SJCRH30 (cell line): ENCODE measurements around the gene TMTC1. TPM values are rescaled to one million over a fixed set of nuclear protein-coding genes. Genes with fewer than 3 reads are reported as not detected.
A peak's percentile ranks its signal among the peaks of the same experiment; 100 is the strongest.

Experiments used
- DNase-seq, 2 experiments: peaks; one replicate each; pipeline ENCODE4 v3.0.0-alpha.2; 2015 to 2020
- H3K27ac ChIP-seq: fragments of 250-450 bp; sonication (Bioruptor Pico); 2 replicates; pipeline ENCODE4 v1.5.1; 2020; ENCODE audit warnings: mild to moderate bottlenecking, moderate library complexity
- H3K27me3 ChIP-seq: fragments of 250-450 bp; sonication (Bioruptor Pico); 2 replicates; pipeline ENCODE4 v1.5.1; 2020; ENCODE audit warnings: mild to moderate bottlenecking, moderate library complexity
- H3K36me3 ChIP-seq: fragments of 250-450 bp; sonication (Bioruptor Pico); 2 replicates; pipeline ENCODE4 v1.5.1; 2020; ENCODE audit warnings: mild to moderate bottlenecking, moderate library complexity
- H3K4me1 ChIP-seq: fragments of 250-450 bp; sonication (Bioruptor Pico); 2 replicates; pipeline ENCODE4 v1.5.1; 2020; ENCODE audit warnings: mild to moderate bottlenecking, moderate library complexity
- H3K4me3 ChIP-seq: fragments of 250-450 bp; sonication (Bioruptor Pico); 2 replicates; pipeline ENCODE4 v1.5.1; 2020; ENCODE audit warnings: mild to moderate bottlenecking, moderate library complexity
- H3K9me3 ChIP-seq: fragments of 250-450 bp; sonication (Bioruptor Pico); replicated peaks from 2 replicates; pipeline ENCODE4 v1.5.1; 2020; ENCODE audit warnings: mild to moderate bottlenecking, moderate library complexity
- total RNA-seq: library from RNA; depleted of rRNA; stranded (reverse); fragments of >200 nt; shearing (Covaris generic); gene quantifications from 2 replicates; pipeline ENCODE4 v1.2.3, GENCODE V29; 2014

TMTC1 gene
- total RNA-seq, 1 experiment from 2014 or later = 129 TPM

DNA sequence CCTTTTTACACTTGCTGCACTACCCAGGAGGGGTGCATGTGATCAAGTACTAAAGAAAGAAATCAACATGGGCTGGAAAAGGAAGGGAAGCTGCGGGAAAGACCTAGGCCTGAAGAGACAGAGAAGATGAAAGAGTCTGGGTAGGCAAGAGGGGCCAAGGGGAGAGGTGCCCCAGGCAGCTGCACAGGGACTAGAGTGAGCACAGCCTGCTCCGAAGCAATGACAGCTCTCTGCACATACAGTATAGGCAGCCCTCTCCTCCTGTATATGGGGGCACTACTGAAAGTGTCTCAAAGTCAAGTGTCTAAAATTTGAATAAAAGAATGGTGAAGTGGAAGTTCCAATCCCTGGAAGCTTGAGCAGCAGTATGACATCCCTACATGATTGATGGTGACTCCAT lies 112.0 kb downstream of the TMTC1 start:
- peaks cover 3% of the 10 kb centered on the region for H3K4me1 ChIP-seq
- no peaks in the 10 kb centered on the region for H3K9me3 ChIP-seq
- no peak for DNase-seq
- H3K27me3 ChIP-seq = no peaks in the 10 kb centered on the region
- no peak overlapping the region for H3K4me3 ChIP-seq
- H3K27ac ChIP-seq = no peak overlapping the region
- H3K36me3 ChIP-seq = peaks cover 29% of the 10 kb centered on the region; the same call in 1 of the 2 replicates

DNA sequence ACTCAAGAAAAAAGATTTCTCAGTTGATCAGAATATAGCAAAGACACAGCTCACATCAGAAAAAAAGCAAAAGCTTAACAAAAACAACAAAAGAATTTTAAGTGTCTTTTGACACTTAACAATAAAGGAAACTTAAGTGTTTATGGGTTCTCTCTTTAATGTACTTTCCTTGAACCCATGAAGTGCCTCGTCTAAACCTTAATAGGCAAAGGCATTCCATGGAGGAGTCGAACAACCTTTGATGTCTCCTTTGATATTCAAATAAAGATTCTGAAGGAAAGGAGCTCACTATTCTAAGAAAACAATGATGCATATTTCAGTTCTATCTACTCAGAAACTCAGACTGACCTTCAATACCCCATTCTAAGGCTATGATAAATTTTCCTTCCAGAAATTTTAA lies 116.7 kb downstream of the TMTC1 start:
- DNase-seq = no peak
- H3K36me3 ChIP-seq = peaks cover 34% of the 10 kb centered on the region
- H3K9me3 ChIP-seq = no peaks in the 10 kb centered on the region
- no peaks in the 10 kb centered on the region for H3K27me3 ChIP-seq
- H3K4me1 ChIP-seq = no peaks in the 10 kb centered on the region
- H3K27ac ChIP-seq = no peak overlapping the region
- no peak overlapping the region for H3K4me3 ChIP-seq

DNA sequence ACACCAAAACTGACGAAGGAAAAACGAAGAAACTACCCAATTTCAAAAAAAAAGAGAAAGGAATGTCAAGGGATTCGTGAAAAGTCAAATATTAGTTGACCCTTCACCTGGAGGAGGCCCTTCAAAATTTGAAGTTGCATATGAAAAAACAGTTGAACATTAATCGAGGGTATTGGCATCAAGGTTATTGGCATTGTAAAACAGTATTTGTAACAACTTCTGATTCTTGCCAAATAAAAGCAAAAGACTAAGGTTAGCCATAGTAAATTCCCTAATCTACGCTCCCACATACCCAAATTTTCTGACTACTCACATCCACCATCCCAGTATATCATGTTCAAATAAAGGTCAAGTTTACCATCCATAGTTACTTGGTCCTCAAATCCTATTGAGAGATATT lies 118.6 kb downstream of the TMTC1 start:
- H3K4me3 ChIP-seq = no peak overlapping the region
- H3K27me3 ChIP-seq = no peaks in the 10 kb centered on the region
- H3K4me1 ChIP-seq = no peaks in the 10 kb centered on the region
- no peak for DNase-seq
- H3K27ac ChIP-seq = no peak overlapping the region
- H3K36me3 ChIP-seq = peaks cover 37% of the 10 kb centered on the region
- H3K9me3 ChIP-seq = no peaks in the 10 kb centered on the region

DNA sequence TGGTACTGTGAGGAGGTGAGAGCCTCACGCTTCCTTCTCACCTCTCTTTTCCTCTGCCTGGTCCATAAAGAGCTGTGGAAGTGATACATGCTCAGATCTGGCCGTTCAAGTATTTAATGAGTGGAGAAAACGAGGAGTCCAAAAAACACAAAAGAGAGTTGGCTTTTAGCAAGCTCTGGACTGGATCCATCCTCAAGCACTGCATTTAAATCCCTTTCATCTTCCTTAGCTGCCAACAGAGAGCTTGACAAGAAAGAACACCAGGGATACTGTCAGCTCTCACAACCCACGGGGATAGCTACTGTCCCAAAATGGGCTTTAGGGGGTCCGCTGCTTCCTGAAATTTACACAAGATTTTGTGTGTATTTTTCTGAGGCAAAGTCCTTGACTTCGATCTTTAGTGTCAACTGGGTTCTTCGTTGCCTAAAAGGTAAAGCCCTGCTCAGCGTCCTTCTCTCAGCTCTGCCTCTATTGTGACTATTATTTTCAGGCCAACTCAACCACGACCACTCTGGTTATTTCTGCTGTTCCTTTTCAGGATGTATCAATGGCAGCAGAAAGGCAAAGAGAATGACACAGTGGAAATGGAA lies 120.9 kb downstream of the TMTC1 start:
- no peak for DNase-seq
- H3K27ac ChIP-seq = no peak overlapping the region
- H3K27me3 ChIP-seq = no peaks in the 10 kb centered on the region
- H3K9me3 ChIP-seq = no peaks in the 10 kb centered on the region
- no peaks in the 10 kb centered on the region for H3K4me1 ChIP-seq
- no peak overlapping the region for H3K4me3 ChIP-seq
- H3K36me3 ChIP-seq = peaks cover 33% of the 10 kb centered on the region

DNA sequence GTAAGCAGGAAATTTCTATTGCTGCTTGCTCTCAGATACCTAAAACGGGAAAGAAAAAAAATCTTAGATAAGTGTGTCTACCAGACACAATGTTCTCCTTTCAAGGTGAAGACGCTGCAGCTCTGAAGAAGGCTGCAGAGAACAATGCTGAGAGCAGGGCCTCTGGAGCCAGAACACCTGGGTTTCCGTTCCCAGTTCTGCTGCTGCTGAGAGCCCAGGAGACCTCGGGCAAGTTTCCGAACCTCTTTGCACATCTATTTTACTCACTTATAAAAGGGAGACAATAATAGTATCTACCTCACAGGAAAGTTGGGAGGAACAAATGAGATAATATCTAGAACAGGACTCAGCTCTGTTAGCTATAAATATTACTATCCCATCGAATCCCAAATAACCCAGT lies 122.9 kb downstream of the TMTC1 start:
- Histone ChIP-seq H3K27me3 (no peaks in the 10 kb centered on the region), H3K9me3 (0 out of 2 replicates have a peak, but pooled peaks cover 4% of the 10 kb centered on the region), H3K27ac (no peak overlapping the region), H3K36me3 (peaks cover 46% of the 10 kb centered on the region), H3K4me3 (no peak overlapping the region), H3K4me1 (no peaks in the 10 kb centered on the region)
- DNase-seq = no peak

DNA sequence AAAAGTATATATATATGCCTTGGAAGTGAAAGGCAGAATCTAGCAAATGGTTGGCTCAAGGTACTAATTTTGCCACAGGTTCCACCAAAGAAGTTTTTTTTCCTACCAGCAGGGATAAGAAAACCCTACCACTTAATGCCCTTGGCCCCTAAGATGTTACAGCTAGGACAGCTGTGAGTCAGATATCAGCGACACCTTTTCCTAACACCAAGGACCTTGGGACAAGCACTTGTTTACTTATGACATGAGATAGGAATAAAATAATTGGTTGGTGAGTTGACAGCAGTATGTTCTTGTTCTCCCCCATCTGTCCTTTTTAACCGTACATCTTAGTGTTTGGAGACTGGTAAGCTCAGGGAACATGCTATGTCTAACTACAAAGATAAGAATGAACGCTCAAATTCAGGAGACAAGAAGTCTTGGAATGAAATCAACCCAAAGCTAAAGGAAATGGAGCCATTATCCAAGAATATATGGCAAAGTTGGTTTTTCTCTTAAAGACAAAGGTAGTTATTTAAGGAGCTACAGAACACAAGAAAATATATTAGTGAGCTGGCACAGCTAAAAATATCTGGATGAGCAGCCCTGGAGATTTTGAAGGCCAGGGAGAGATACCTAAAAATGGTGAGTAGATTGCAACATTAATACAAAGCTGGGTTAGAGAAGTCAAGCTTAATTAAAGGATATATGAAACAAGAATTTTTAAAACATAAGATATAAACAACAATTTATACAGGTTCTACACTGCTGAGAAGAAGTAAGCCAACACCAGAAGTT lies 126.8 kb downstream of the TMTC1 start:
- Histone ChIP-seq H3K36me3 (peaks cover 71% of the 10 kb centered on the region), H3K4me1 (no peaks in the 10 kb centered on the region), H3K4me3 (no peak overlapping the region), H3K27ac (no peak overlapping the region), H3K27me3 (no peaks in the 10 kb centered on the region), H3K9me3 (0 out of 2 replicates have a peak, but pooled peaks cover 4% of the 10 kb centered on the region)
- DNase-seq = no peak

DNA sequence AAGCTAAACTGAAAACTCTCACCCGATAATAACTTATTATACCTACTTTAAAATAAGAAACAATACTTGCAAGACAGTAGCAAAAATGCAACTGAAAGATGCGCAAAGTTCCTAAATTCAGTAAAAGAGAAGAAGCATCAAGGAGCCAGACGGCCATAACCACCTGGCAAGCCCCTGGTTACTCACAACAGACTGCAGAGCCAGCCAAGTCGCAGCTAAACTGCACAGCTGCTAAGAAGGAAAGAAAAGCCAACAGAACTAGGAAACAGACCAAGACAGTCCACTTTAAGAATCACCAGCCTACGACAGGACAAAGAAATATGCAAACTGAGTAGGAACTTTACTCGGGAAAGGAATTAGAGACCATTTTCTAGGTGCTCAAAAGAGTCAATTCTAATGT lies 127.9 kb downstream of the TMTC1 start:
- Histone ChIP-seq H3K4me1 (no peaks in the 10 kb centered on the region), H3K27me3 (no peaks in the 10 kb centered on the region), H3K27ac (no peak overlapping the region), H3K4me3 (no peak overlapping the region), H3K36me3 (peaks cover 70% of the 10 kb centered on the region), H3K9me3 (0 out of 2 replicates have a peak, but pooled peaks cover 4% of the 10 kb centered on the region)
- DNase-seq = no peak

DNA sequence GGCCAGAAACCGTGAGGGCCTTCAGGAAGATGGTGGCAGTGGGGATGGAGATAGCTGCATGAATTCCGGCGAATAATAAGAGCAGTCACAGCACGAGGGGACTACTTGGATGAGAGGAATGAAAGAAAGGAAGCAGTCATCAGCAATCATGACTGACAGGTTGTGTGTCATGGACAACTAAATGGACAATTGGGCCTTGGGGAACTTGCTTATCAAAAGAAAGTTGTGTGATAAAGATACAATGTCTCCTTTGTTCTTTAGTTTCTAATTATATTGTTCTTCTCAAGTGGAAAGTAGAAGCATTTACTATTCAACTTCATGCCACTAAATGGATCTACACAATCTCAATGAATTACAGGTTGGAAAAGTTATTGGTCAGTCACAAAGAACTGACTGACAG lies 130.5 kb downstream of the TMTC1 start:
- Histone ChIP-seq H3K27ac (no peak overlapping the region), H3K36me3 (peaks cover 69% of the 10 kb centered on the region), H3K4me3 (no peak overlapping the region), H3K4me1 (no peaks in the 10 kb centered on the region), H3K9me3 (0 out of 2 replicates have a peak, but pooled peaks cover 4% of the 10 kb centered on the region), H3K27me3 (no peaks in the 10 kb centered on the region)
- DNase-seq = no peak

DNA sequence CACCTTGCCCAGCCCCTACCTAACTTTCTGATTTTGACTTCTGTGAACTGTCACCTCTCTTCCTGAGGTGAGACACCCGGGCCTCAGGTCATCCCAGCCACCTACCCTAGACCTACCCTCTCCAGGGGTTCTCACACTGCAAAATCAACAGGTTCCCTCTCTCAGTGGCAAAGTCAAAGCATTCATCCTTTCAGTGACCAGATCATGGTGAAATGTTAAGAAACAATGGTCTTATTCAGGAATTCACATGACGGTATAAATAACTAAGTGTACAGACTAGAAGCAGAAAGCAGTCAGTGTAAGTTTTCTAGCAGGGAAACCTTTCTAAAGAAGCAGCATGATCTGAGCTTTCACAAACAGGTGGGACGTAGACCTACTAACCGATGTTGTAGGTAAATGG lies 133.4 kb downstream of the TMTC1 start:
- no peak for DNase-seq
- H3K27ac ChIP-seq = no peak overlapping the region
- H3K9me3 ChIP-seq = no peaks in the 10 kb centered on the region
- no peak overlapping the region for H3K4me3 ChIP-seq
- H3K27me3 ChIP-seq = no peaks in the 10 kb centered on the region
- peaks cover 63% of the 10 kb centered on the region for H3K36me3 ChIP-seq
- H3K4me1 ChIP-seq = no peaks in the 10 kb centered on the region

DNA sequence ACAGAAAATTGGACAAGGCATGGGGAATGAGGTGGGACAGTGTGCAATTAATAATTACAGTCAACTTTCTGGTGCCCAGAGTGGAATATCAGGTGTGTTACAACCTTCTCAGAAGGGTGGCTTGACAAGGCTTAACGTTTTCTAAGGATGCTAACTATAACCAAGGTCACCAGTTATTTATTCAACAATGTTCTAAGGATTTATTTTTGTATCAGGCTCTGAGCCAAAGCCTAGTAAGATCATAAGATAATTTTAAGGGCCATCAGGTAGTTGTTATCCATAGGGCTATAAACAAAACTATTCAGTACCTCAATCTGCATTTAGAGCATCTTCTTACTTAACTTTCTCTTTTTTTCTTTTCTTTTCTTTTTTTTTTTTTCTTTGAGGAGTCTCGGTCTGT lies 134.0 kb downstream of the TMTC1 start:
- Histone ChIP-seq H3K9me3 (no peaks in the 10 kb centered on the region), H3K27me3 (no peaks in the 10 kb centered on the region), H3K4me1 (no peaks in the 10 kb centered on the region), H3K36me3 (peaks cover 58% of the 10 kb centered on the region), H3K4me3 (no peak overlapping the region), H3K27ac (no peak overlapping the region)
- DNase-seq = no peak

DNA sequence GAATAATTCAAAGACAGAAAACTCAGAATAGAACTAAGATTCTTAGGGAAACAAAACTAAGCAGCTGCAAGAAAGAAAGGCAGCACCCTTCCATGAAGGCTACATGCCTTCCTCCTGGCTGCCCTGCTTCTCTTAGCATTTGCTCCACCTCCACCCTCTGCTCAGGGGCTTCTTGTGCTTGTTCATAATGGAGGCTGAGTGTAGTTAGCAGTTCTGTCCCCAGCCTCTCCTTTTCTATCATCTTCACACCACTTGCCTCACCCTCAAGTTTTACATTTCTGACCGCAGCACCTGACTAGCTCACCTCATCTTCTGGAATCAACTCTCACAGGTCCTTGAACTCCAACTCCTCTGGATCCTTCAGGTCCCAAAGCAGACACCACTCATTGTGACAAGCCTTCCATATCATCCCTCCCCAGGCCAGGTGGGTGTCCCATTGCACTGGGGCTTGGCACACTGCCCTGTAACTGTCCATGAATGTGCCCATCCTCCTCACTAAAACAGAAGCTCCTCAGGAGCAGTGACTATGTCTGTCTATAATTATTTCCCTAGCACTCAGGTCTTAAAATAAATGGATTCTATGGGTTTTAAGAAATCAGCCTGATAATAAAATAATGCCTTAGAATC lies 139.1 kb downstream of the TMTC1 start:
- H3K27me3 ChIP-seq = no peaks in the 10 kb centered on the region
- H3K9me3 ChIP-seq = no peaks in the 10 kb centered on the region
- H3K36me3 ChIP-seq = peaks cover 35% of the 10 kb centered on the region
- DNase-seq = peak in 1 of 2 experiments; percentile 15
- H3K4me3 ChIP-seq = no peak overlapping the region
- no peak overlapping the region for H3K27ac ChIP-seq
- H3K4me1 ChIP-seq = no peaks in the 10 kb centered on the region

DNA sequence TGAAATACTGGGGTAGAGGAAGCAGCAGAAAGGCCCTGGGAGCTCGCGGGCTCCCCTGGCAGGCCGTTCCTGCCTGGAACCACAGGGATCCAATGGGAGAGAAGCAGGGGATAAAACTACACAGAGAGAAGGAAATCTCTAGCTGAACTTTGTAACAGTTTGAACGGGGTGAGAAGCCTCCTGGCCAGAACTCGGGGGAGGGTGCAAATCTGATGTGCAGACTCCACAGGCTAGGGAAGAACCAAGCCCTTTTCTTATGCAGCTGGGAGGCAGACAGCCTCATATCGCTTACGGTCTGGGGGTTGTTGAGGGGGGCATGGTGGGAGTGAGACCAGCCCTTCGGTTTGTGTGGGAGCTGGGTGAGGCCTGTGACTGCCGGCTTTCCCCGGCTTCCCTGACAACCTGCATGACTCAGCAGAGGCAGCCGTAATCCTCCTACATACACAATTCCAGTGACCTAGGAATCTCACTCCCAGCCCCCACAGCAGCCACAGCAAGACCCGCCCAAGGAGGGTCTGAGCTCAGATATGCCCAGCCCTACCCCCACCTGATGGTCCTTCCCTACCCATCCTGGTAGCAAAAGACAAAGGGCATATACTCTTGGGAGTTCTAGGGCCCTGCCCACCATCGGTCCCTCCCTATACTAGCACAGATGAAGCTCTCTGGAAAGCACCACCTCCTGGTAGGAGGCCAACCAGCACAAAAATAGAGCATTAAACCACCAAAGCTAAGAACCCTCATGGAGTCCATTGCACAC lies 143.0 kb downstream of the TMTC1 start:
- no peak overlapping the region for H3K27ac ChIP-seq
- H3K27me3 ChIP-seq = no peaks in the 10 kb centered on the region
- H3K4me1 ChIP-seq = no peaks in the 10 kb centered on the region
- DNase-seq = no peak
- H3K4me3 ChIP-seq = no peak overlapping the region
- no peaks in the 10 kb centered on the region for H3K9me3 ChIP-seq
- H3K36me3 ChIP-seq = peaks cover 26% of the 10 kb centered on the region

DNA sequence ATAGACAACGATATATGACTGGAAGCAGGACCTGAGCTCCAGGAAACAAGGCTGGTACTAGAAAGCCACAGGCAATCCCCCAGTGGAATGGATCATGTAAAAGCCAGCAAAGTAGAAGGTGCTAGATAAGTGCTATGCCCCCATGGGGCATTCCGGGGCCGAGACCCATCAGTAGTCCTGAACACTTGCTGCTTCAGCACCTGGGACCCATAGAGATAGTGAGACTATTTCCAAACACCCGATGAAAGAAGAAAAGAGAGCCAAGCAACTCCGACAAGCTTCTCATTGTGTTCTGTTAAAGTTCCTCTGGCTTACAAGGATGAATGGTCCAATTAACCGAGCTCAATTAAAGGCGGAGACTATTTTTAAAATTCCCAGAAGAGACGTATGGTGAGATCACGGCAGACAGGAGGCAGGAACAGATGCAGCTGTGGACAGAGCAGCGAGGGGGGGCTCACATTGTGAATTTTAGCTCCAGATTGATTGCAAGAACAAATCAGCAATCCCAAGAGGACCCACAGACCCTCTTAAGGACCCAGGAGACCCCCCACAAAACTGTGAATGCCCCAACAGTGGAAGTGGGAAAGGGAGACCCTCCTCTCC lies 143.7 kb downstream of the TMTC1 start:
- DNase-seq = no peak
- Histone ChIP-seq H3K4me3 (no peak overlapping the region), H3K27ac (no peak overlapping the region), H3K27me3 (no peaks in the 10 kb centered on the region), H3K36me3 (peaks cover 26% of the 10 kb centered on the region), H3K4me1 (no peaks in the 10 kb centered on the region), H3K9me3 (no peaks in the 10 kb centered on the region)

DNA sequence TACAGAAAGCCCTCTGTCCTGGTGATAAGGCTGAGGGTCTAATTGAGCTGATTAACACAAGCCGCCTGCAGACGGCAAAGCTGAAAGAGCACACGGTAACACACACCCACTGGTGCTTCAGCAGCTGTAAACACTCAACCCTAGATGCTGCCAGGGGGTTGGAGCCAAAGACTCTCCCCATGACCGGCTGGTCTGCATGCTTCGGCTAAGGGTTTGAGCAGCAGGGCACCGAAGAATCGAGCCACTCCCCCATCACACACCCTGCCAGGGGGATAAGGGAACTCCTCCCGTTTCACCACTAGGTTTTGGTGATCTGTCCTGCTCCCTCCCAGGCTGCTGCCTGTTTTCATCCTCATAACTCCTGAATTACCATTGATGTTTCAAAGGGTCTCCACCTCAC lies 145.2 kb downstream of the TMTC1 start:
- Histone ChIP-seq H3K36me3 (peaks cover 33% of the 10 kb centered on the region), H3K4me3 (no peak overlapping the region), H3K27ac (no peak overlapping the region), H3K4me1 (no peaks in the 10 kb centered on the region), H3K9me3 (no peaks in the 10 kb centered on the region), H3K27me3 (no peaks in the 10 kb centered on the region)
- no peak for DNase-seq
